KG1 (cell line): ENCODE results near the gene CPN2.

Source experiments
- DNase-seq: peaks from one replicate; lab custom pipeline; 2025; lab: John Stamatoyannopoulos, UW

Gene CPN2

GRCh38 chr3:194381460-194381875 is 30.3 kb upstream of the CPN2 start:
- DNase-seq: no peak

GRCh38 chr3:194380326-194380725 is 29.2 kb upstream of the CPN2 start:
- no peak for DNase-seq

GRCh38 chr3:194379651-194380050 is 28.5 kb upstream of the CPN2 start:
- no peak for DNase-seq

- DNase-seq: no peak
Measured at GRCh38 chr3:194379231-194379630, 28.1 kb upstream of the CPN2 start.

GRCh38 chr3:194377708-194378107 is 26.6 kb upstream of the CPN2 start:
- no peak for DNase-seq

GRCh38 chr3:194376241-194376560 is 25.1 kb upstream of the CPN2 start:
- no peak for DNase-seq

- no peak for DNase-seq
Measured at GRCh38 chr3:194375473-194376240, 24.5 kb upstream of the CPN2 start.

- DNase-seq: no peak
Measured at GRCh38 chr3:194374935-194375334, 23.8 kb upstream of the CPN2 start.

- DNase-seq: no peak
Measured at GRCh38 chr3:194373899-194374298, 22.8 kb upstream of the CPN2 start.

GRCh38 chr3:194373028-194373427 is 21.9 kb upstream of the CPN2 start:
- DNase-seq: no peak

GRCh38 chr3:194370753-194371152 is 19.6 kb upstream of the CPN2 start:
- DNase-seq: no peak

GRCh38 chr3:194369522-194370279 is 18.6 kb upstream of the CPN2 start, which contains the start of gene LRRC15:
LRRC15 (minus strand) TSS chr3:194369743; CDS start chr3:194361043, 8,700 bp downstream.
- DNase-seq: no peak

GRCh38 chr3:194368918-194369317 is 17.8 kb upstream of the CPN2 start:
- DNase-seq: no peak

- no peak for DNase-seq
Measured at GRCh38 chr3:194367992-194368841, 17.1 kb upstream of the CPN2 start.

- no peak for DNase-seq
Measured at GRCh38 chr3:194365978-194366490, 14.9 kb upstream of the CPN2 start.

GRCh38 chr3:194365526-194365925 is 14.4 kb upstream of the CPN2 start:
- DNase-seq: no peak

GRCh38 chr3:194364652-194365434 is 13.7 kb upstream of the CPN2 start:
- no peak for DNase-seq

- DNase-seq: no peak
Measured at GRCh38 chr3:194364314-194364651, 13.2 kb upstream of the CPN2 start.

GRCh38 chr3:194360568-194360967 is 9.4 kb upstream of the CPN2 start:
- no peak for DNase-seq

GRCh38 chr3:194357681-194358080 is 6.6 kb upstream of the CPN2 start:
- DNase-seq: no peak

GRCh38 chr3:194355379-194355778 is 4.3 kb upstream of the CPN2 start:
- no peak for DNase-seq

- DNase-seq: no peak
Measured at GRCh38 chr3:194354315-194354714, 3.2 kb upstream of the CPN2 start.
